ENCODE measurements around the gene PTPN21.

- TF ChIP-seq CTCF (IDR thresholded peaks at IDR 0.05) = no peak
- no peak for TF ChIP-seq POLR2A (IDR thresholded peaks at IDR 0.05)
Measured at GRCh38 chr14:88599326-88599725, 44.5 kb upstream of the PTPN21 start.
